PC-3 (cell line): ENCODE results near the gene NTN1. TPM values are rescaled to one million over a fixed set of nuclear protein-coding genes. Genes with fewer than 3 reads are reported as not detected.
"Not testable (repeated sequence)": the region's sequence is repeated elsewhere in the genome, so short reads cannot be mapped to it uniquely, and the experiment has no call there.

Source experiments
- ATAC-seq: fragments of 200-7000 bp; cut with Tn5 transposase; 2 replicates; pipeline ENCODE4 v1.9.1; 2020; ENCODE audit warnings: mild to moderate bottlenecking, moderate library complexity
- BruUV-seq: library from RNA; stranded (reverse); fragments of 400-500 nt; replicated peaks from 2 replicates; lab custom pipeline; 2021; lab: Mats Ljungman, UMichigan
- CTCF ChIA-PET: fragments of 300-600 bp; sonication (Branson Sonifier 250); formaldehyde crosslinking; loops from one replicate; lab custom pipeline; 2022; ENCODE audit warnings: antibody characterized with exemption; lab: Charles Lee
- POLR2A ChIA-PET: fragments of 300-600 bp; sonication (Branson Sonifier 250); formaldehyde crosslinking; loops from one replicate; lab custom pipeline; 2022; ENCODE audit warnings: antibody characterized with exemption; ENCODE audit not compliant: unreplicated experiment; lab: Charles Lee
- DNase-seq: peaks from one replicate; pipeline ENCODE4 v3.0.0-alpha.2; 2015
- H2AFZ ChIP-seq: fragments of 300-600 bp; sonication (generic); 2 replicates; pipeline ENCODE4 v1.6.0; 2016; ENCODE audit warnings: antibody characterized with exemption, low read length
- H3F3A ChIP-seq: fragments of 300-600 bp; sonication (generic); one replicate; pipeline ENCODE4 v1.6.0; 2017; ENCODE audit warnings: antibody characterized with exemption, low read length, control low read depth, mild to moderate bottlenecking; ENCODE audit not compliant: unreplicated experiment
- H3K27ac ChIP-seq: fragments of 300-600 bp; sonication (generic); 2 replicates; pipeline ENCODE4 v1.5.1; 2016; ENCODE audit warnings: mild to moderate bottlenecking, low read length
- H3K27me3 ChIP-seq: fragments of 300-600 bp; sonication (generic); 2 replicates; pipeline ENCODE4 v1.6.1; 2016; ENCODE audit warnings: low read length, mixed read lengths
- H3K36me3 ChIP-seq: fragments of 300-600 bp; sonication (generic); 2 replicates; pipeline ENCODE4 v1.6.1; 2016; ENCODE audit warnings: low read depth, mixed run types, low read length, mixed read lengths
- H3K4me1 ChIP-seq: fragments of 300-600 bp; sonication (generic); 2 replicates; pipeline ENCODE4 v1.5.1; 2016; ENCODE audit warnings: low read length; ENCODE audit not compliant: insufficient read depth
- H3K4me2 ChIP-seq: fragments of 300-600 bp; sonication (generic); 2 replicates; pipeline ENCODE4 v1.6.0; 2016; ENCODE audit warnings: low read length
- H3K4me3 ChIP-seq: fragments of 300-600 bp; sonication (generic); 2 replicates; pipeline ENCODE4 v1.5.1; 2016; ENCODE audit warnings: mild to moderate bottlenecking, low read length, mixed read lengths
- H3K79me2 ChIP-seq: fragments of 300-600 bp; sonication (generic); 2 replicates; pipeline ENCODE4 v1.6.1; 2017; ENCODE audit warnings: low read length, mixed read lengths
- H3K9ac ChIP-seq: fragments of 300-600 bp; sonication (generic); 2 replicates; pipeline ENCODE4 v1.6.0; 2016; ENCODE audit warnings: mild to moderate bottlenecking, low read length
- H3K9me2 ChIP-seq: fragments of 300-600 bp; sonication (generic); replicated peaks from 2 replicates; pipeline ENCODE4 v1.6.1; 2016; ENCODE audit warnings: mixed run types, low read length, mixed read lengths
- H3K9me3 ChIP-seq: fragments of 300-600 bp; sonication (generic); 2 replicates; pipeline ENCODE4 v1.6.1; 2016; ENCODE audit warnings: low read length, mixed read lengths
- H4K20me1 ChIP-seq: fragments of 300-600 bp; sonication (generic); 2 replicates; pipeline ENCODE4 v1.6.1; 2016; ENCODE audit warnings: low read length, mixed read lengths
- CTCF ChIP-seq: fragments of 300-600 bp; sonication (generic); conservative IDR thresholded peaks from 2 replicates; pipeline ENCODE4 v1.5.1; 2017; ENCODE audit warnings: antibody characterized with exemption, low read depth, mild to moderate bottlenecking, low read length
- EZH2 ChIP-seq: fragments of 300-600 bp; sonication (generic); IDR thresholded peaks from one replicate; pipeline ENCODE4 v1.6.1; 2017; ENCODE audit warnings: antibody characterized with exemption, mild to moderate bottlenecking, low read length; ENCODE audit not compliant: unreplicated experiment
- EZH2phosphoT487 ChIP-seq: fragments of 300-600 bp; sonication (generic); IDR thresholded peaks from 2 replicates; pipeline ENCODE4 v1.6.1; 2018; ENCODE audit warnings: mild to moderate bottlenecking, antibody characterized with exemption, low read length, borderline replicate concordance
- intact Hi-C: fragments of 100-400 bp; cut with micrococcal nuclease; formaldehyde crosslinking; loops from 2 replicates; pipeline ENCODE4 v1.9.0; 2023
- total RNA-seq: library from RNA; depleted of rRNA; stranded (reverse); fragments of >200 nt; gene quantifications from 2 replicates; pipeline ENCODE4 v1.2.3, GENCODE V29; 2014

NTN1 gene
- total RNA-seq, 1 experiment from 2014 or later: 0.22 TPM

GRCh38 chr17:9095390-9095789 lies 74.1 kb downstream of the NTN1 start:
- peaks cover 24% of the 10 kb centered on the region for H3K27me3 ChIP-seq
- BruUV-seq: no TSS peak
- no peaks in the 10 kb centered on the region for H3K9me3 ChIP-seq
- H3K27ac ChIP-seq: no peak overlapping the region
- H3K4me2 ChIP-seq: no peak overlapping the region
- no peaks in the 10 kb centered on the region for H3K36me3 ChIP-seq
- H3K4me3 ChIP-seq: no peak overlapping the region
- H3K9ac ChIP-seq: no peak overlapping the region
- TF ChIP-seq CTCF (no peak), EZH2phosphoT487 (no peak), EZH2 (no peak)
- intact Hi-C loops: no loop called here
- ChIA-PET CTCF (no interaction called here), POLR2A (no interaction called here)
- ATAC-seq (no peak), DNase-seq (no peak)
- no peak overlapping the region for H2AFZ ChIP-seq
- H3F3A ChIP-seq: no peaks in the 10 kb centered on the region
- H3K9me2 ChIP-seq: no peaks in the 10 kb centered on the region
- no peaks in the 10 kb centered on the region for H3K79me2 ChIP-seq
- no peaks in the 10 kb centered on the region for H4K20me1 ChIP-seq
- no peaks in the 10 kb centered on the region for H3K4me1 ChIP-seq

- no peak for ATAC-seq
- Histone ChIP-seq H3K4me1 (no peaks in the 10 kb centered on the region), H3K4me3 (no peak overlapping the region), H3K9me3 (no peaks in the 10 kb centered on the region), H3K9ac (no peak overlapping the region), H3K9me2 (no peaks in the 10 kb centered on the region), H3K27me3 (peaks cover 38% of the 10 kb centered on the region), H4K20me1 (no peaks in the 10 kb centered on the region), H3K36me3 (no peaks in the 10 kb centered on the region), H3F3A (no peaks in the 10 kb centered on the region), H2AFZ (no peak overlapping the region), H3K4me2 (no peak overlapping the region), H3K79me2 (no peaks in the 10 kb centered on the region), H3K27ac (no peak overlapping the region)
- no peak for DNase-seq
- ChIA-PET CTCF (no interaction called here), POLR2A (no interaction called here)
- BruUV-seq: no TSS peak
- intact Hi-C loops: no loop called here
- TF ChIP-seq CTCF (no peak), EZH2 (no peak), EZH2phosphoT487 (no peak)
Observed at GRCh38 chr17:9098242-9098825, 77.0 kb downstream of the NTN1 start.

GRCh38 chr17:9101356-9101755 lies 80.0 kb downstream of the NTN1 start:
- Histone ChIP-seq H4K20me1 (no peaks in the 10 kb centered on the region), H3K27ac (no peak overlapping the region), H3K79me2 (no peaks in the 10 kb centered on the region), H3K36me3 (no peaks in the 10 kb centered on the region), H3K27me3 (peaks cover 38% of the 10 kb centered on the region), H3K9ac (no peak overlapping the region), H2AFZ (no peak overlapping the region), H3K9me3 (no peaks in the 10 kb centered on the region), H3F3A (no peaks in the 10 kb centered on the region), H3K4me2 (no peak overlapping the region), H3K4me1 (no peaks in the 10 kb centered on the region), H3K4me3 (no peak overlapping the region), H3K9me2 (no peaks in the 10 kb centered on the region)
- TF ChIP-seq EZH2phosphoT487 (no peak), CTCF (no peak), EZH2 (no peak)
- ChIA-PET CTCF (no interaction called here), POLR2A (no interaction called here)
- DNase-seq (no peak), ATAC-seq (no peak)
- BruUV-seq: no TSS peak
- intact Hi-C loops: no loop called here

GRCh38 chr17:9103193-9103592 lies 81.9 kb downstream of the NTN1 start:
- intact Hi-C loops, BruUV-seq, H3K4me3 ChIP-seq, DNase-seq, H3K9ac ChIP-seq, H3F3A ChIP-seq, H3K36me3 ChIP-seq, H3K79me2 ChIP-seq, H3K9me3 ChIP-seq, CTCF ChIA-PET, H2AFZ ChIP-seq, POLR2A ChIA-PET, H3K27ac ChIP-seq, H4K20me1 ChIP-seq, H3K4me2 ChIP-seq, H3K9me2 ChIP-seq, H3K4me1 ChIP-seq, ATAC-seq: not testable (repeated sequence)
- peaks cover 30% of the 10 kb centered on the region for H3K27me3 ChIP-seq
